AG09309 (cell line): ENCODE results near the gene OR5M11.
"Not testable (repeated sequence)": the region's sequence is repeated elsewhere in the genome, so short reads cannot be mapped to it uniquely, and the experiment has no call there.

Experiments used
- DNase-seq: peaks from one replicate; pipeline ENCODE4 v3.0.0-alpha.2; 2010; ENCODE audit warnings: low read depth
- H3K4me3 ChIP-seq: 2 replicates; pipeline ENCODE4 v1.5.1; 2011; ENCODE audit warnings: mild to moderate bottlenecking, low read depth, low read length, moderate library complexity; ENCODE audit not compliant: control insufficient read depth
- CTCF ChIP-seq: IDR thresholded peaks from 2 replicates; pipeline ENCODE4 v1.5.1; 2011; ENCODE audit warnings: mild to moderate bottlenecking, low read depth, low read length, inconsistent platforms; ENCODE audit not compliant: insufficient read depth, control insufficient read depth; ENCODE audit errors: missing control alignments

Gene OR5M11

GRCh38 chr11:56543157-56543556 is at the start of gene OR5M11:
TSS of gene OR5M11 (minus strand) at chr11:56543257. CDS start at chr11:56543257, 0 bp downstream.
- TF ChIP-seq CTCF: no peak
- no peak within 1 kb of the TSS for H3K4me3 ChIP-seq
- DNase-seq: no peak

GRCh38 chr11:56592088-56592717 is 49.1 kb upstream of the OR5M11 start:
- not testable (repeated sequence) for DNase-seq, H3K4me3 ChIP-seq

- no peak for TF ChIP-seq CTCF
- no peak for DNase-seq
- H3K4me3 ChIP-seq: no peak within 1 kb of the TSS
Measured at GRCh38 chr11:56577621-56578020, 34.6 kb upstream of the OR5M11 start, which contains the start of gene OR5M10. TSS of gene OR5M10 (minus strand) at chr11:56577721. CDS start at chr11:56577721, 0 bp downstream.

- no peak for TF ChIP-seq CTCF
- H3K4me3 ChIP-seq: no peak overlapping the region
- DNase-seq: no peak
Measured at GRCh38 chr11:56558574-56558973, 15.5 kb upstream of the OR5M11 start.

GRCh38 chr11:56554691-56555090 is 11.6 kb upstream of the OR5M11 start:
- H3K4me3 ChIP-seq, DNase-seq: not testable (repeated sequence)

GRCh38 chr11:56545531-56545930 is 2.5 kb upstream of the OR5M11 start:
- no peak for TF ChIP-seq CTCF

GRCh38 chr11:56543739-56544138 is 682 bp upstream of the OR5M11 start:
- no peak for TF ChIP-seq CTCF
- no peak overlapping the region for H3K4me3 ChIP-seq

More at GRCh38 chr11:56545531-56545930, 2.5 kb upstream of the OR5M11 start:
- DNase-seq: no peak
- no peak overlapping the region for H3K4me3 ChIP-seq

More at GRCh38 chr11:56543739-56544138, 682 bp upstream of the OR5M11 start:
- no peak for DNase-seq
